GM12875 (cell line): Measurements from ENCODE around the gene MAP3K13.
"Not testable (repeated sequence)": the region's sequence is repeated elsewhere in the genome, so short reads cannot be mapped to it uniquely, and the experiment has no call there.

Experiments used
- H3K4me3 ChIP-seq: one replicate; pipeline ENCODE4 v1.5.1; 2011; ENCODE audit warnings: low read depth, low read length, control low read depth
- CTCF ChIP-seq: IDR thresholded peaks from 2 replicates; pipeline ENCODE4 v1.5.1; 2011; ENCODE audit warnings: low read depth, mild to moderate bottlenecking, control low read depth, inconsistent platforms, low read length, moderate library complexity, borderline replicate concordance; ENCODE audit not compliant: insufficient read depth

Gene MAP3K13

GRCh38 chr3:185423178-185423577, 60.2 kb downstream of the MAP3K13 start:
- TF ChIP-seq CTCF: no peak
- H3K4me3 ChIP-seq: no peak overlapping the region

- TF ChIP-seq CTCF: no peak
- H3K4me3 ChIP-seq: no peak overlapping the region
These were observed 61.5 kb downstream of the MAP3K13 start for GRCh38 chr3:185424435-185424834.

- no peak for TF ChIP-seq CTCF
- H3K4me3 ChIP-seq: no peak overlapping the region
These were observed 67.4 kb downstream of the MAP3K13 start for GRCh38 chr3:185430375-185430774.

GRCh38 chr3:185439745-185440466, 77.0 kb downstream of the MAP3K13 start:
- TF ChIP-seq CTCF: no peak
- H3K4me3 ChIP-seq: no peak overlapping the region

GRCh38 chr3:185442031-185442430, 79.1 kb downstream of the MAP3K13 start:
- H3K4me3 ChIP-seq: no peak overlapping the region
- no peak for TF ChIP-seq CTCF

GRCh38 chr3:185444329-185444728, 81.4 kb downstream of the MAP3K13 start:
- no peak overlapping the region for H3K4me3 ChIP-seq
- no peak for TF ChIP-seq CTCF

GRCh38 chr3:185448107-185448506, 85.2 kb downstream of the MAP3K13 start:
- H3K4me3 ChIP-seq: no peak overlapping the region
- TF ChIP-seq CTCF: no peak

GRCh38 chr3:185451432-185451831, 88.5 kb downstream of the MAP3K13 start:
- not testable (repeated sequence) for H3K4me3 ChIP-seq
